OCI-LY3 (cell line): ENCODE results near the gene ABCG1.

Source experiments
- H2AFZ ChIP-seq: fragments of 200-600, 300-600 bp; shearing (Covaris generic); 2 replicates; pipeline ENCODE4 v1.6.0; 2014; ENCODE audit warnings: antibody characterized with exemption, low read depth, low read length
- H3K27ac ChIP-seq: fragments of 200-600, 300-600 bp; sonication (generic); 2 replicates; pipeline ENCODE4 v1.5.1; 2014; ENCODE audit warnings: mild to moderate bottlenecking, low read length, moderate library complexity, mixed read lengths
- H3K27me3 ChIP-seq: fragments of 200-600, 300-600 bp; sonication (generic); 2 replicates; pipeline ENCODE4 v1.6.1; 2014; ENCODE audit warnings: low read depth, low read length, mixed read lengths
- H3K36me3 ChIP-seq: fragments of 200-600, 300-600 bp; sonication (generic); replicated peaks from 2 replicates; pipeline ENCODE3; 2014; ENCODE audit warnings: low read depth, low read length, mixed read lengths
- H3K4me1 ChIP-seq: fragments of 300-600, 200-600 bp; sonication (generic); 2 replicates; pipeline ENCODE4 v1.6.1; 2014; ENCODE audit warnings: low read length, mixed read lengths
- H3K4me2 ChIP-seq: fragments of 200-600, 300-600 bp; sonication (generic); 2 replicates; pipeline ENCODE4 v1.6.1; 2014; ENCODE audit warnings: low read length, mixed read lengths
- H3K4me3 ChIP-seq: fragments of 300-600, 200-600 bp; sonication (generic); 2 replicates; pipeline ENCODE4 v1.5.1; 2014; ENCODE audit warnings: antibody characterized with exemption, mild to moderate bottlenecking, low read length, moderate library complexity
- H3K79me2 ChIP-seq: fragments of 300-600, 200-600 bp; shearing (Covaris generic); 2 replicates; pipeline ENCODE4 v1.6.1; 2014; ENCODE audit warnings: mild to moderate bottlenecking, low read length, mixed read lengths
- H3K9ac ChIP-seq: fragments of 300-600, 200-600 bp; shearing (Covaris generic); 2 replicates; pipeline ENCODE4 v1.6.0; 2014; ENCODE audit warnings: mild to moderate bottlenecking, low read length, moderate library complexity
- H3K9me3 ChIP-seq: fragments of 200-600, 300-600 bp; shearing (Covaris generic); 2 replicates; pipeline ENCODE4 v1.6.1; 2014; ENCODE audit warnings: low read length, mixed read lengths; ENCODE audit not compliant: insufficient read depth
- H4K20me1 ChIP-seq: fragments of 200-600, 300-600 bp; sonication (generic); 2 replicates; pipeline ENCODE4 v1.6.1; 2016; ENCODE audit warnings: low read length, mixed read lengths; ENCODE audit not compliant: insufficient read depth
- EZH2phosphoT487 ChIP-seq: fragments of 200-600 bp; shearing (Covaris generic); IDR thresholded peaks from 2 replicates; pipeline ENCODE4 v1.6.1; 2018; ENCODE audit warnings: antibody characterized with exemption, mixed run types, low read depth
- TF ChIP-seq, protein P1 (sequence below): fragments of 200-600, 300-600 bp; sonication (generic); IDR thresholded peaks from 2 replicates; pipeline ENCODE4 v1.5.1; 2014; ENCODE audit warnings: antibody characterized with exemption, low read length, low read depth

The ABCG1 gene

DNA sequence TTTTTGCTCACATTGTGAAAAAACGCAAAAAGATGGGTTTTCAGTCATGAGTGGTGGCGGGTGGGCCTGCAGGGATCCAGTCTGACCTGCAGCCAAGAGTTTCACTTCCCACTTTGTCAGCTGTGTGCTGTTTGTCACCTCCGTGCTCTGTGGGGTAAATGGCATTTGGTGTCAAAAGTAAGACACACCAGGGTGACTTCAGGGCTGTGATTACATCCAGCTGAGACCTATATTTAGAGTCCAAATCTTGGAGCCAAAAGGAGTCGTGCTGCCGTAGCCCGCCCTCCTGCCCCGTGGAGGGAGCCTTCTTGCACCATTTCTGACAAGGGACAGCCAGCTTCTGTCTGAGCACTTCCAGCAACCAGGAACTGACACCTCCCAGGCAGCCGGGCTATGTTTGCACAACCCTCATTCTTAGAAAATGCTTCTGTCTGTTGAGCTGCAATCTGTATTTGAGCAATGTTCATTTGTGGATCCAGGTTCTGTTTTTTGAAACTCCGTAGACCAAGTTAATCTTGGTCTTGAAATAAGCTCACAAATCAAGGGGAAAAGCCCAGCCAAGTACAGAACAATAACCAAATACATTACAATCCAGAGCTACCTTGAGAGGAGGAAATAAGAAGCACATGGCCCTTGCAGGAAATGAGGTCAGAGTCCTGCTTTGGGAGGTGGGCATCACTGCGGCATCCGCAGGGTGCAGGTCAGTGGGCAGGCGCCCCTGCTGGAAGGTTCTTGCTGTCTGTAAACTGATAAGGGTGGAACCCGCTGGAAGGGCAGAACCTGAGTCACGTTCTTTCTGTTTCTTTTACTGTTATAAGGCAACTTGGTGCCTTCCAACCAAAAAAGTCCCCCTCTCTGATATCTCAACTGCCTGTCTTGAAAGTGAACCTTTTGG is 14.4 kb downstream of the ABCG1 start:
- Histone ChIP-seq H3K4me1 (peaks cover 64% of the 10 kb centered on the region), H3K27ac (peak overlapping the region; percentile 91), H3K9ac (peak overlapping the region; percentile 75), H4K20me1 (no peaks in the 10 kb centered on the region), H2AFZ (0 out of 2 replicates have a peak overlapping the region, but pooled peaks have one; percentile 40), H3K9me3 (no peaks in the 10 kb centered on the region; the same call in 1 of the 2 replicates), H3K36me3 (no peaks in the 10 kb centered on the region), H3K4me3 (peak overlapping the region; percentile 76), H3K4me2 (peak overlapping the region; percentile 97), H3K27me3 (peaks cover 4% of the 10 kb centered on the region; the same call in 1 of the 2 replicates), H3K79me2 (no peaks in the 10 kb centered on the region)
- no peak for TF ChIP-seq EZH2phosphoT487
- TF ChIP-seq, protein P1, sequence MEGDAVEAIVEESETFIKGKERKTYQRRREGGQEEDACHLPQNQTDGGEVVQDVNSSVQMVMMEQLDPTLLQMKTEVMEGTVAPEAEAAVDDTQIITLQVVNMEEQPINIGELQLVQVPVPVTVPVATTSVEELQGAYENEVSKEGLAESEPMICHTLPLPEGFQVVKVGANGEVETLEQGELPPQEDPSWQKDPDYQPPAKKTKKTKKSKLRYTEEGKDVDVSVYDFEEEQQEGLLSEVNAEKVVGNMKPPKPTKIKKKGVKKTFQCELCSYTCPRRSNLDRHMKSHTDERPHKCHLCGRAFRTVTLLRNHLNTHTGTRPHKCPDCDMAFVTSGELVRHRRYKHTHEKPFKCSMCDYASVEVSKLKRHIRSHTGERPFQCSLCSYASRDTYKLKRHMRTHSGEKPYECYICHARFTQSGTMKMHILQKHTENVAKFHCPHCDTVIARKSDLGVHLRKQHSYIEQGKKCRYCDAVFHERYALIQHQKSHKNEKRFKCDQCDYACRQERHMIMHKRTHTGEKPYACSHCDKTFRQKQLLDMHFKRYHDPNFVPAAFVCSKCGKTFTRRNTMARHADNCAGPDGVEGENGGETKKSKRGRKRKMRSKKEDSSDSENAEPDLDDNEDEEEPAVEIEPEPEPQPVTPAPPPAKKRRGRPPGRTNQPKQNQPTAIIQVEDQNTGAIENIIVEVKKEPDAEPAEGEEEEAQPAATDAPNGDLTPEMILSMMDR = peak; percentile 33; the same call in 1 of the 2 replicates

DNA sequence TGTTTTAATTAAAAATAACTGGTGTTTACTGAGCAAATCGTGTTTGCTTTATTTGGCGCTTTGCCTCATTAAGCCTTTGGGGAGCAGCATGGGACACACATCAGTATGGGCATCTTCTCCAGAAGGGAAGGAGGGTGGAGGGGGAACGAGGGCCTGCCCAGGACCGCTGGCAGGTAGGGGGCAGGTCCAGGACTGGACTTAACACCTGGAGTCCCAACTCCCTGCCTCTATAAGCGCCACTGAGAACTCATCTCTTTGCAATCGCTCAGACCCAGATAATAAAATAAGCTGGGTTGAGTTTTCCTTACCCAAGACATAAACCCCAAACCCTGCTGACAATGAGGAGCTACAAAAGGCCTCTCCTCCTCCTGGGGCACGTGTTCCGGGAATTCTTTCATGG is 15.1 kb downstream of the ABCG1 start:
- H2AFZ ChIP-seq = peak overlapping the region; percentile 40
- H3K4me3 ChIP-seq = peak overlapping the region; percentile 76
- no peaks in the 10 kb centered on the region for H4K20me1 ChIP-seq
- H3K79me2 ChIP-seq = no peaks in the 10 kb centered on the region
- no peaks in the 10 kb centered on the region for H3K36me3 ChIP-seq
- H3K27ac ChIP-seq = peak overlapping the region; percentile 91
- H3K9me3 ChIP-seq = no peaks in the 10 kb centered on the region; the same call in 1 of the 2 replicates
- peaks cover 4% of the 10 kb centered on the region; the same call in 1 of the 2 replicates for H3K27me3 ChIP-seq
- H3K9ac ChIP-seq = peak overlapping the region; percentile 75
- peak overlapping the region; percentile 97 for H3K4me2 ChIP-seq
- TF ChIP-seq, protein P1 = no peak
- peaks cover 63% of the 10 kb centered on the region for H3K4me1 ChIP-seq

DNA sequence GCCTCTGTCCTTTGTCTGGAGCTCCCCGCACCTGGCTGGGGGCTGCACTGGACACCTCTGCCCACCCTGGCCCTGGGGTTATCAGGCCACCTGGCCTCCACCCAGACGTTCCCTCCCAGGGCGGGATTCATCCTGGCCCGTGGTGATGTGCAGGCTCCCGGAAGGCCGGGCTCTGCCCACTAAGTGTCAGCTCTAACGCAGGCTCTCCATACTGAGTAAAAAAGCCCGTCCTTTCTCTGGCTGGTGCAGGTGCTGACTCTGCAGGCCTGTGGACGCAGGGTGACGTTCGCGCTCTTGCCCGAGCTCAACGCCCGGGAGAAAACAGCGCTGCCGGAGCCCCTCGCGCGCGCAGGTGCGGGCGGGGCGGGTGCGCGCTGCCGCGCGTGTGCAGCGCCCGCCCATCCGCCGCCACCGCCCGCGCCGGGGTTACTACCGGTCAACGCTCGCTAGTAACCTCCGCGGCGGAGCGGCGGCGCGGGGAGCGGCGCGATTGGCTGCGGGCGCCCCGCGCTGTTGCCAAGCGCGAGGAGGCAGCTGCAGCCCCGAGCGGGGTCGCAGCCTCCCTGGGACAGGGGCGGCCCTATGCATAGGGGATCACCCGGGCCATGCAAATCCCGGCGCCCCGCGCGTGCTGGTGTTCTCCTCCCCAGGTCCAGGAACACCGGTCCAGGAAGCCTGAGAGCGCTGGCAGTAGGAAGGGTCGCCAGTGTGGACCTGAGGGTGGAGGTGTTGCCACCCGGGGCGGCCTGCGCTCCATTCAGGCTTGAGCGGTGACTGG is 15.7 kb downstream of the ABCG1 start:
- Histone ChIP-seq H3K27ac (peak overlapping the region; percentile 91), H3K4me1 (peaks cover 63% of the 10 kb centered on the region), H3K79me2 (no peaks in the 10 kb centered on the region), H4K20me1 (no peaks in the 10 kb centered on the region), H3K4me2 (peak overlapping the region; percentile 97), H3K4me3 (peak overlapping the region; percentile 76), H3K36me3 (no peaks in the 10 kb centered on the region), H3K9me3 (no peaks in the 10 kb centered on the region; the same call in 1 of the 2 replicates), H3K9ac (peak overlapping the region; percentile 75), H2AFZ (peak overlapping the region; percentile 82), H3K27me3 (peaks cover 4% of the 10 kb centered on the region; the same call in 1 of the 2 replicates)
- no peak for TF ChIP-seq EZH2phosphoT487
- TF ChIP-seq, protein P1 = no peak
